Urothelium cell line (cell line): ENCODE data around the gene GSPT2.
"Not testable (repeated sequence)": the region's sequence is repeated elsewhere in the genome, so short reads cannot be mapped to it uniquely, and the experiment has no call there.

Source experiments
- DNase-seq: peaks from one replicate; pipeline ENCODE4 v3.0.0; 2011; ENCODE audit warnings: low spot score, mixed read lengths
- FAIRE-seq: peaks from 2 replicates; lab custom pipeline; 2011; peaks lifted over from hg19 to GRCh38; lab: Jason Lieb, UNC

The GSPT2 gene

DNA sequence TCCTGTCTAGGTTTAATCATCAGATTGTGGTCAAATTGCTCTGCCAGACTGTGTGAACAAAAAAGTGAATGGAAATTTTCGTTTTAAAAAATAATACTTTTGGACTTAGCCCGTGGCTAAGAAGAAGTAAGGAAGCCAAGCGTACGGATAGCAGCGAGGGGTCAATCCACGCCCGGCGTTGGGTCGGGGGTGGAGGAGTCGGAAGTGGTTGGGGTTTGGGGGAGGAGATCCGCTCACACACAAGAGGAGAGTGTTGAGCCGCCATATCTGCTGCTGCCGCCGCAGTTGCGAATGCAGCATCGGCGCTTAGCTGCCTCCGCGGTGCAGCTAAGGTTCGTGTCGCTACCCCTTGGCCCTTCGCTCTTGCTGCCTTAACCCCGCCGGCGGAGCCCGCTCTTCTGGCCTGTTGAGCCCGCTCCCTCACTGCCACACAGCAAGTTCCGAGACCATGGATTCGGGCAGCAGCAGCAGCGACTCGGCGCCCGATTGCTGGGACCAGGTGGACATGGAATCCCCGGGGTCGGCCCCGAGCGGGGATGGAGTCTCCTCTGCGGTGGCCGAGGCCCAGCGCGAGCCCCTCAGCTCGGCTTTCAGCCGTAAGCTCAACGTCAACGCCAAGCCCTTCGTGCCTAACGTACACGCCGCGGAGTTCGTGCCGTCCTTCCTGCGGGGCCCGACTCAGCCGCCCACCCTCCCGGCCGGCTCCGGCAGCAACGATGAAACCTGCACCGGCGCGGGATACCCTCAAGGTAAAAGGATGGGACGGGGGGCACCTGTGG, at the start of gene GSPT2:
GSPT2 (plus strand) TSS at position 264 of the 779 bp plus-strand sequence; CDS start at position 449, 185 bp downstream.
- FAIRE-seq: no peak
- peak; percentile 79 for DNase-seq

DNA sequence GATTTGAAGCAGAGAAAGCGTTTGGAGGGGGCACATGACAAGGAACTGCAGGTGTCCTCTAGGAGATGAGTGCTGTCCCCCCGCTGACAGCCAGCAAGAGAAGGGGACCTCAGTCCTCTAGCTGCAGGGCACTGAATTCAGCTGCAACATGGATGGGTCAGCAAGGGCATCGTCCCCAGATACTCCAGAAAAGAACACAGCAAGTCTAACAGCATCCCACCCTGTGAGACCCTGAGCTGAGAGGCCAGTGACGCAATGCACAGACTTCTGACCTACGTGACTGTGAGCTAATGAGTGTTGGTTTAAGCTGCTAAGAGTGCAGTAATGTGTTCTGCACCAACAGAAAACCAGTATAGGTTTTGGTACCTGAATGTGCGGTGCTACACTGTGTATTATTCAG, 49.0 kb upstream of the GSPT2 start:
- DNase-seq (no peak), FAIRE-seq (no peak)

DNA sequence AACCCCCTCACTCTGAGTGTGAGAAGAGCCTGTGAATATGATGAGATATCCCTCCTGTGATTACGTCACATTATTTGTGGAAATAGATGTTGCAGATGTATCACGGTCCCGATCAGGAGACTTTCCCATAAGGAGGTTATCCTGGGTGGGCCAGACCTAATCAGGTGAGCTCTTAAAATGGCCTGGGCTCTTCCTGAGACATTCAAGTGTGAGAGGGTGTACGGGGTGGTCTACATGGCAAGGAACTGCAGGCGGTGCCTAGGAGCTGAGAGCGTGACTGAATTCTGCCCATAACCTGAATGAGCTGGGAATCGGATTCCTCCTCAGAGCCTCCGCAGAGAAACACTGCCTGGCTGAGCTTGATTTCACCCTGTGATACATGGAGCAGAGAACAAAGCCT, 45.8 kb upstream of the GSPT2 start:
- no peak for FAIRE-seq
- DNase-seq: no peak

DNA sequence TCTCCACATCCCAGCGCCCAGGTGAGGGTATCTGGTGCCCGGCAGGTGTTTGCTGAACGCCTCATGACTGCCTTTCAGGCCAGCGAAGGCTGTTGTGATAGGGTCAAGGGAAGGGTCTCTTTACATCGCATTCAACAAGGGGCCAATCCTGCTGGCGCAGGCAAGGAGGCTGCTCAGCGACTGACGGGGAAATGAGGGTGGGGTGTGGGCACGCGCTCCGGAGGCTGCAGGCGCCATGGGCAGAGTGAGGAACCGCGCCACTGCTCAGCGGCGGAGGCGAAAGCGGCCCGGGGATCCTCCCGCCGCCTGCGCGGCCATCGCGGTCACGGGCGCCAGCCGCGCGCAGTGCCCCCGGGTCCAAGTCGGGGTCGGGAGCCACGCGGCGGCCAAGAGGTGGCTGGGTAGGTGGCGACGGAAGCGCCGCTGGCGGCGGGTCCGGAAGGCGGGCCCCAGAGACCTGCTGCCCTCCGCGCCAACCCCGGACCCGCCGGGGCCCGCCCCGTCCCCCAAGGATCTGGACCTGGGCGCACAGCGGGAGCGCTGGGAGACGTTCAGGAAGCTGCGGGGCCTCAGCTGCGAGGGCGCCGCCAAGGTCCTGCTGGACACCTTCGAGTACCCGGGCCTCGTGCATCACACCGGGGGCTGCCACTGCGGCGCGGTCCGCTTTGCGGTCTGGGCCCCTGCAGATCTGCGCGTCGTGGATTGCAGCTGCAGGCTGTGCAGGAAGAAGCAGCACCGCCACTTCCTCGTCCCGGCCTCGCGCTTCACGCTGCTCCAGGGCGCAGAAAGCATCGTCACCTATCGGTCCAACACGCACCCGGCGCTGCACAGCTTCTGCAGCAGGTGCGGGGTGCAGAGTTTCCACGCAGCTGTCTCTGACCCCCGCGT, 32.7 kb upstream of the GSPT2 start, which contains the start of gene CENPVL1:
CENPVL1 (plus strand) TSS at position 236 of the 888 bp plus-strand sequence; CDS start at position 236, 0 bp downstream.
- not testable (repeated sequence) for FAIRE-seq, DNase-seq

DNA sequence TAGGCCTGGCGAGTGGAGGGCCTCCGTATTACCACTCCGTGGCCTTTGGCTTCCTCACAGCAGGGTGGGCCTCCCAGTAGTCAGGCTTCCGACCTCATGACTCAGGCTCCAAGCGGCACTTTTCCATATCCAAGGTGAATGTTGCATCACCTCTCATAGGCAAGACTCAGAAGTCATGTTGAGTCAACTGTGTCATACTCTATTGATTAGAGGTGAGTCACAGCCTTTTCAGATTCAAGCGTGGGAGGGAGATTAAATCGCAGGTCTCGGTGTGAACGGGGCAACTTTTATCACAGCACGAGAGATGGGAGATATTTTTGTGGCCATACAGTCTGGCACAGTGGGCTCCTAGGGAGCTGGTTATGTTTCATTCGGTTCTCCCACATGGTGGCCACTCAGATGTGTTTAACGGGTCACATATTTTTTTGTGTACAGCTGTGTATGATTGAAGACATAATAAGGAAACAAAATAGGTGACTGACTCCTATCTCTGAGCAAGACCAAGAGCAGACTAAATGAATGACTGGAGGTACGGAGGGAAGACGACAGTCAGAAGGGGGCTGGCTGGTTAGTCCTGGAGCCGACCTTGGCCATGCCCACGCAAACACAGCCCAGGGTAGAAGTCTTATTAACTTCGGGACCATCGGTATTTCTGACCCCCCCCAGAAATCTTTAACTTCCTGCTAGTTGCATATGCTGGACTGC, 30.1 kb upstream of the GSPT2 start:
- not testable (repeated sequence) for FAIRE-seq, DNase-seq

DNA sequence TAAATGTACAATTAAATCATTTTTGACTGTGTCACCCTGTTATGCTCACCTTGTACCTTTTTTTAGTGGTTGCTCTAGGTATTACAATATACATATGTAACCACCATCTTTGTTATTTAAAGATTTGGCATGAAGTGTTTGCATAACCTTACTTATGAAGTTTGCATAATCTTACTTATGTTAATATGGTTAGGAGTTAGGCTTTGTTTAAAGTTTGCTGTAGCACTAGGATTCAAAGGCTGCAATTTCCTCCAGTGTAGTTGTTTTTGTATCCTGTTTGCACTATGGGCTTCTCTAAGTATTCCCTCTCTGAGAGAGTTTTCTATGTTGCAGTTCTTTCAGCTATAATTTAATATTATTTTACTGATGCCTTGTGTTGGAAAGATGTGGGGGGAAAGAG, 15.0 kb upstream of the GSPT2 start:
- FAIRE-seq (no peak), DNase-seq (no peak)

DNA sequence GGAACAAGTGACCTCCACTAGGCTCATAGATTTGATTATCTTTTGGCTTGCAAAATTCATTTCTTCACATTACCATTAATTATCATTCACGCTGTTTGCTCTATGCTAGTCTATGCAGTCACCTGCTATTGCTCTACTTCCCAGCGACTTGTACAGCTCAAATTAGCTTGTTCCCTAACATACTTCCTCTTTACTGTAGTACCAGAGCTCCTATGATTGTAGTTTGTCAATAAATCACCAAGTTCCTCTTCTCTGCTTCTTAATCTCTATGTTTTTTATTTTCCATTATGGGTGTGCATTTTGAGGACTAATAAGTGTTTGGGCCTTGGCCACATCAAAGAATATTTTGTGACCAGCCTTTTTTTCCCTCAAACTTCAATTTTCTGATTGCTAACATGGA, 6.2 kb upstream of the GSPT2 start:
- FAIRE-seq (no peak), DNase-seq (no peak)

DNA sequence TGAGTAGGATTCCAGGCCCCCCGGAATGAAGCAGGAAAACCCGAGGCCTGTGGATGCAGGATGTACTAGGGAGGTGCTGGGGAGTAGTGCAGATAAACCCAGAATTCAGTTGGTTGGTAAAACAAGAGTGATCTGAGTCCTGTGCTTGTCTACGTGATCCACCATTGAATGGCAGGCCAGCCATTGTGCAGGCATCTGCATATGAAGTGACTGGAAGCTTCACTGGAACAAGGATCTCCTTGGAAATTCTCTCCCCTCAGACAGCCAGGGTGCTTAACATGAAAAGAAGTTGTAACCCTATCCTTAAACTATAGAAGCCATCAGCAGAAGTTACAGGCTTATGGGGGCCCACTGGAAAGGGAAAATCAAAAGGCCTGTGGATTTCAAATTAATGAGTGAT, 656 bp upstream of the GSPT2 start:
- FAIRE-seq (no peak), DNase-seq (no peak)

DNA sequence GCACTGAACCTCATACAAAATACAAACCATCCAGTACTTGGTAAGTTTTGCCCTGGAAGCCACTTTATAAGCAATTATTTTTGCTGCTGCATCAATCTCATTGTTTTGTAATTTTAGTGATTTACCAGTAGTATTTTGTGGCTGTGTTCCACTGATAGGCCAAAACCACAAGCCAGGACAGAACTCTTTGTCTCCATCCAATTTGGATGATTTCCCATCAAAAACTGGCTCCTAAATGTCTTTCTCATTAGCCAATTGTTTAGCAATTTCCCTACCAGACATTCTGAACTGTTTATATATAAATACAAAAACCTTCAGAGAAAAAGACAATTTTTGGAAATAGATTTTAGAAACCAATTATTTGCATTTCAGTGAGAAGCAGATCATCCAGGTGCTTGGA, 4.4 kb downstream of the GSPT2 start:
- FAIRE-seq: no peak

DNA sequence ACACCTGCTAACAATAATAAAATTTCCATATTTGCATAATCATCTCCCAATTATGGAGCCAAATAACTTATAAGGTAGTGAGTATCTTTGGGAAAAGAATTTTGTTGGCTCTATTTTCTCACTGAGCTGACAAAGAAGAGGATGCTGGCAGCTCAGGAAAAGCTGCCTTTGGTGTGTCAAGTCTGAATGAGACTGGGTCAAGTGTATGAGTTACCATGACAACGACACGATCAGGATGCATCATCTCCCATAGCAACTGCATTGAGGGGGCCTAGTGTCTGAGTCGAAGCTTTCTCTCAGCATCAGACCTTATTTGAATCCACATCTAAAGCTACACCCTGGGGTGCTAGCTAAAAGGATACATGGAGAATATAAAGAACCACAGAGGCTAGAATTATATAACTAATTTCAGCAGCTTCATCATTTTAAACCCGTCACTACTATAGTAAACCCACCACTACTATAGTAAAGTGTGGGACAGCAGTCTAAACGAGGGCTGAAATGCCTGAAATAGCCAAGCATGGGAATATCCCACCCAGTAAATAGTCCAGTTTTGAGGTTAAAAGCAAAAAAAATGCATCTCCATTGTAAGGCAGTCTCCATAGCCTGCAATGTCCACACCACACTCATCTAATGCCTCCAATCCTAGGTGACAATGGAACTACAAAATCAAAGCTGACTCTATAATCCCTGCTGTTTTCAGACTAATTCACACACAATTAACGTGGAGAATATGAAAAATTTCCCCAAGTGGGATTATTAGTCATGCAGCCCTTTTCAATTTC, 16.0 kb downstream of the GSPT2 start:
- FAIRE-seq (no peak), DNase-seq (no peak)

More for the DNA sequence above, 4.4 kb downstream of the GSPT2 start:
- DNase-seq: no peak

DNA sequence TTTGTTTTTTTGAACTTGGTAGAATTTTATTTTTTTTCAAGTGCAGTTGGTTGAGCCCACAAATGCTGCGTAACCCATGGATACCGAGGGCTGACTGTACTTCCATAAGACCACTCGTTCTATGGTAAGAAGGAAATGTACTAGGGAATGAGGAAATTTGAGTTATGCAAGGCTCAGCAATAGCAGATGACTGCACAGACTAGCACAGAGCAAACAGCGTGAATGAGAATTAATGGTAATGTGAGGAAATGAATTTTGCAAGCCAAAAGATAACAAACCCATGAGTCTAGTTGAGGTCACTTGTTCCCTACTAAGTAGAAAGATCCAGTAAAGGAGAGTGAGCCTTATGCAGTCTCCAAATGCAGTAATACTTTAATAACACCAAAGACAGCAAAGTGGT, 17.4 kb downstream of the GSPT2 start:
- no peak for FAIRE-seq
- no peak for DNase-seq

DNA sequence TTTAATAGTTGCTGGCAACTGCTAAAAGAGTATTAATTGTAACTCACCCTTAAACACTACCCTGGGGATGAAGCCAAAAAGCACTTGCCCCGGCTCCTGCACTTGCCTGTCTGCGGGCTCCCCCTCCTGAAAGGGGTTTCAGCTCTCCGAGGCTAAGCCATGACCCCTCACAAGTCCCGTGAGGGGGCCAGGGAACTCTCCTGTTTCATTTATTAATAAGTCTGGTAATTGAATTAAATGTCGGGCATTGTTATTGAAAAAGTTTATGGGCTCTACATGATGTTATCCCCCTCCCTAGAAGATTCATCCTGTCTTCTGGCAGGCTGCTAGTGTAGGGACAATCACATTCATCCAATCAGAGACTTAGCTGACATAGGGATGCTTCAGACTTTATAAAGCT, 23.3 kb downstream of the GSPT2 start:
- FAIRE-seq (no peak), DNase-seq (no peak)

DNA sequence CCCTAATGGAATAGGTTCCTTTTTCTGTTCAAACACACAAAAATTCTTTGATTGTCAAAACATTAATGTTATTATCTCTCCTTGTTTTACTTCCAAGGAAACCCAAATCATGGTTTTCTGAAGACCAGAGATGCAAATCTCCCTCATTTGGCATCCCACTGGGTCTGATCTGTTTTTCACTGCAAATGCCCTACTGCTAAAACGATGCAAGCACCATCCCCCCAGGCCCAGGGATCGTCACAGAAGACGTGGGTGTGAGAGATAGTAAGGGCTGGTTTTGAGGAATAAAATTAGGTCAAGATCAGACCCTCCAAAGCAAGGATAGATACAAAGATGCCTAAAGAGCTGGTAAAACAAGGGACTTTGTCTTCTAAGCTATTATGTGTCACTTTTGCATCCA, 33.6 kb downstream of the GSPT2 start:
- no peak for DNase-seq
- FAIRE-seq: no peak

DNA sequence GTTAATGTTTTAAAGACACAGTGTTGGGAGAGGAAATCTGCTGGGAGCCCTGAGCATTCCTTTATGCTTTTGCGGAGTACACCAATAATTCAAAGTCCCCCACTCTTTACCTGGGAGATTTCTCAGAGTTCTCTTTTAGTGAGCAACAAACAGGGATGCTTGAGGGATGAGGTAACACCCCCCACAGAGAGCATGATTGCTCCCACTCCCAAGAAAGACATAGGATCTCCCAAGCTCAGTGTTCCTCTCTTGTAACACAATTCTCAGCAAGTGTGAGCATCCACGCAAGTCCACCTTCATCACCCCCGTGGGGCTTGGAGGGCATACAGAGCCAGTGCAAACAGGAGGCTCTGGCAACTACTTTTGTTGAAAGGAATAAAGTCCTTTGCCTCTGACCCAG, 36.1 kb downstream of the GSPT2 start:
- no peak for FAIRE-seq
- DNase-seq: no peak

DNA sequence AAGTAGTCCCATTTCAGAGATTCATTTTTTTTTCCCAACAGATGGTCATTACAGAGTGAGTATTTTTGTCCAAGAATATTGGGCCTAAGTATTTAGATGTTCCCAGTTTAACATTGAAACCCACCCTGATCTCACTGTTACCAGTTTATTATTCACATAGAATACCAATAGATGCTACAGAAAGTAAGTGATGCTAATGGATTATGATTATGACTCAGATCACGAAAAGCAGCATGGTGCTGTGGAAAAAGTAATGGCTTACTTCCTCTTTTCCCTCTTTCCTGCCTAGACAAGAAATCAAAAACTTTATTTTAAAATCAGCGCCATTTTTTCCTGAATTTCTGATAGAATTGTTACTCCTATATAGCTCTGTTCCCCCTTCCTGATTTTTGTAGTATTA, 51.9 kb downstream of the GSPT2 start:
- FAIRE-seq (no peak), DNase-seq (no peak)
